Measurements from ENCODE around the gene SYNE2. TPM values are rescaled to one million over a fixed set of nuclear protein-coding genes. Genes with fewer than 3 reads are reported as not detected.

SYNE2 gene
- total RNA-seq, 1 experiment from 2014 or later = 16.0 TPM

GRCh38 chr14:63963439-63963838, 110.6 kb downstream of the SYNE2 start:
- H3K4me1 ChIP-seq (ENCODE audit: insufficient read depth, low read length) = no peaks in the 10 kb centered on the region
- no peaks in the 10 kb centered on the region for H3F3A ChIP-seq (ENCODE audit: low read length, unreplicated experiment)
- BruUV-seq (replicated peaks) = no TSS peak
- H3K27me3 ChIP-seq (ENCODE audit: low read length) = no peaks in the 10 kb centered on the region
- H2AFZ ChIP-seq (ENCODE audit: low read length) = no peak overlapping the region
- intact Hi-C loops (cut with micrococcal nuclease) = no loop called here
- H3K79me2 ChIP-seq (ENCODE audit: low read length) = no peaks in the 10 kb centered on the region
- DNase-seq (no peak), ATAC-seq (no peak)
- H3K9me2 ChIP-seq (replicated peaks; ENCODE audit: low read length) = no peaks in the 10 kb centered on the region
- no peak overlapping the region for H3K9ac ChIP-seq (ENCODE audit: low read length)
- no peak overlapping the region for H3K4me2 ChIP-seq (ENCODE audit: low read length)
- H3K4me3 ChIP-seq (ENCODE audit: low read length) = no peak overlapping the region
- no peaks in the 10 kb centered on the region for H3K36me3 ChIP-seq (ENCODE audit: low read depth, low read length)
- no peaks in the 10 kb centered on the region for H3K9me3 ChIP-seq (ENCODE audit: low read length)
- ChIA-PET CTCF (no interaction called here), POLR2A (ENCODE audit: unreplicated experiment) (no interaction called here)
- H4K20me1 ChIP-seq (ENCODE audit: low read length) = no peaks in the 10 kb centered on the region
- no peak overlapping the region for H3K27ac ChIP-seq (ENCODE audit: low read length)
- no peak for TF ChIP-seq CTCF (conservative IDR thresholded peaks at IDR 0.05; ENCODE audit: low read depth, low read length)
- TF ChIP-seq EZH2phosphoT487 (IDR thresholded peaks at IDR 0.05; ENCODE audit: borderline replicate concordance, low read length) = no peak
- TF ChIP-seq EZH2 (IDR thresholded peaks at IDR 0.05; ENCODE audit: low read length, unreplicated experiment) = no peak

GRCh38 chr14:63964113-63964512, 111.3 kb downstream of the SYNE2 start:
- H3K27ac ChIP-seq (ENCODE audit: low read length) = no peak overlapping the region
- no peaks in the 10 kb centered on the region for H4K20me1 ChIP-seq (ENCODE audit: low read length)
- no peak overlapping the region for H2AFZ ChIP-seq (ENCODE audit: low read length)
- no peak overlapping the region for H3K4me2 ChIP-seq (ENCODE audit: low read length)
- no peak overlapping the region for H3K9ac ChIP-seq (ENCODE audit: low read length)
- no peak overlapping the region for H3K4me3 ChIP-seq (ENCODE audit: low read length)
- no peaks in the 10 kb centered on the region for H3F3A ChIP-seq (ENCODE audit: low read length, unreplicated experiment)
- intact Hi-C loops (cut with micrococcal nuclease) = no loop called here
- DNase-seq = no peak
- no peak for ATAC-seq
- no peak for TF ChIP-seq CTCF (conservative IDR thresholded peaks at IDR 0.05; ENCODE audit: low read depth, low read length)
- H3K9me3 ChIP-seq (ENCODE audit: low read length) = no peaks in the 10 kb centered on the region
- ChIA-PET POLR2A (ENCODE audit: unreplicated experiment) (no interaction called here), CTCF (no interaction called here)
- H3K4me1 ChIP-seq (ENCODE audit: insufficient read depth, low read length) = no peaks in the 10 kb centered on the region
- no peaks in the 10 kb centered on the region for H3K79me2 ChIP-seq (ENCODE audit: low read length)
- no TSS peak for BruUV-seq (replicated peaks)
- no peaks in the 10 kb centered on the region for H3K36me3 ChIP-seq (ENCODE audit: low read depth, low read length)
- H3K9me2 ChIP-seq (replicated peaks; ENCODE audit: low read length) = no peaks in the 10 kb centered on the region
- no peaks in the 10 kb centered on the region for H3K27me3 ChIP-seq (ENCODE audit: low read length)

- intact Hi-C loops (cut with micrococcal nuclease) = no loop called here
- CTCF ChIA-PET = no interaction called here
- ATAC-seq = no peak
Observed at GRCh38 chr14:63966407-63966806, 113.6 kb downstream of the SYNE2 start.

More at GRCh38 chr14:63966407-63966806, 113.6 kb downstream of the SYNE2 start:
- Histone ChIP-seq H3K9me2 (replicated peaks; ENCODE audit: low read length) (no peaks in the 10 kb centered on the region), H2AFZ (ENCODE audit: low read length) (no peak overlapping the region), H3K79me2 (ENCODE audit: low read length) (no peaks in the 10 kb centered on the region), H3K36me3 (ENCODE audit: low read depth, low read length) (no peaks in the 10 kb centered on the region), H3K4me2 (ENCODE audit: low read length) (no peak overlapping the region), H3K4me1 (ENCODE audit: insufficient read depth, low read length) (no peaks in the 10 kb centered on the region), H3F3A (ENCODE audit: low read length, unreplicated experiment) (no peaks in the 10 kb centered on the region), H3K4me3 (ENCODE audit: low read length) (no peak overlapping the region), H3K9ac (ENCODE audit: low read length) (no peak overlapping the region), H3K27me3 (ENCODE audit: low read length) (no peaks in the 10 kb centered on the region), H3K27ac (ENCODE audit: low read length) (no peak overlapping the region), H3K9me3 (ENCODE audit: low read length) (no peaks in the 10 kb centered on the region), H4K20me1 (ENCODE audit: low read length) (no peaks in the 10 kb centered on the region)
- BruUV-seq (replicated peaks) = no TSS peak
- no peak for DNase-seq
- no peak for TF ChIP-seq EZH2phosphoT487 (IDR thresholded peaks at IDR 0.05; ENCODE audit: borderline replicate concordance, low read length)
- no peak for TF ChIP-seq EZH2 (IDR thresholded peaks at IDR 0.05; ENCODE audit: low read length, unreplicated experiment)
- TF ChIP-seq CTCF (conservative IDR thresholded peaks at IDR 0.05; ENCODE audit: low read depth, low read length) = no peak
- POLR2A ChIA-PET (ENCODE audit: unreplicated experiment) = no interaction called here

All from PC-3 (cell line).